Testis (tissue), 2 donors: ENCODE results near the gene DPYSL3.

Source experiments
- CTCF ChIP-seq, 3 experiments: fragments of 450-650 bp in 2 of 3; fragments of 200-600 bp in 1 of 3; sonication (generic) in 1 of 3; IDR thresholded peaks; one replicate each; pipeline ENCODE4 v1.5.1; 2016 to 2019; ENCODE audit warnings: antibody characterized with exemption in 3 of 3, mild to moderate bottlenecking in 2 of 3, moderate library complexity in 1 of 3
- POLR2A ChIP-seq: fragments of 450-650 bp; IDR thresholded peaks from one replicate; pipeline ENCODE4 v1.6.1; 2017; ENCODE audit warnings: antibody characterized with exemption, mild to moderate bottlenecking, moderate library complexity

GRCh38 chr5:147555176-147555575 lies 45.3 kb upstream of the DPYSL3 start:
- TF ChIP-seq CTCF (IDR thresholded peaks at IDR 0.05) (no peak), POLR2A (no peak)
